ENCODE results near the gene TDRKH. TPM values are rescaled to one million over a fixed set of nuclear protein-coding genes. Genes with fewer than 3 reads are reported as not detected.

Gene TDRKH
- total and polyA plus RNA-seq, 4 donors = 1.5 to 6.7 (median 3.8) TPM

DNA sequence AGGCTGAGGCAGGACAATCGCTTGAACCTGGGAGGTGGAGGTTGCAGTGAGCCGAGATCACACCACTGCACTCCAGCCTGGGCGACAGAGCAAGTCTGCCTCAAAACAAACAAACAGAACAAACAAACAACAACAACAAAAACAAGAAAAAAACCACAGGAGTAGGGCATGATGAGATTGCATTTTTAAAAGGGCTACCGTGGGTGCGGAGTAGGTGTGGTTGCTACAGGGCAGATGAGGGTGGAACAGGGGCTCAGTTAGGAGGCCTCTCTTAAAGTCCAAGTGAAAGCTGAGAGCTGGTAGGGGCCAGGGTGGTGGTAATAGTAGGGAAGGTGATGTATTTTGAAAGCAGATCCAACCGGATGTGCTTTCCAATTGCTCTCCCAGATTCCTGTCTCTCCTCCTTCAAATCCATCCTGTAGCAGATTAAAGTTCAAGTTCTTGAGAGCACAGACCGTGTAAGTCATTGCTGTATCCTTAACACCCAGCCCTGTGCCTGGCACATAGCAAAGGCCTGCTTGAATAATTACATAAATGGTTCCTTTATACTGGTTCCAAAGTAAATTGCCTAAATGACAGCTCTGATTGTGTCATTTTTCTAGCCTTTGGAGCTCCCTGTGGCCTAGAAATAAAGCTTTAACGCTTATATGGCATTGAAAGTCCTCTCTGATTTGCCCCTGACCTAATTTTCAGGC, 19.1 kb upstream of the TDRKH start:
- no peaks in the 10 kb centered on the region for H3K27me3 ChIP-seq (ENCODE audit: control insufficient read depth in 4 of 4, insufficient read depth in 4 of 4, low read length in 3 of 4)
- WGBS = 64% methylated on average over 8 of the region's 8 CpGs
- H3K9me3 ChIP-seq (ENCODE audit: control insufficient read depth in 4 of 4, low read length in 3 of 4) = no peaks in the 10 kb centered on the region
- peaks cover 0 to 7% (median 2%) of the 10 kb centered on the region in 4 donors for H3K4me1 ChIP-seq (ENCODE audit: control insufficient read depth in 4 of 4, insufficient read depth in 4 of 4, low read length in 3 of 4)
- no peak overlapping the region for H3K4me3 ChIP-seq (ENCODE audit: low read depth in 1 of 3, low read length in 3 of 3)
- DNase-seq (ENCODE audit: low spot score) = no peak
- no peak overlapping the region for H3K9ac ChIP-seq (ENCODE audit: low read depth in 1 of 2, low read length in 2 of 2)
- TF ChIP-seq HNF4G (IDR thresholded peaks at IDR 0.05) (no peak), FOXA2 (IDR thresholded peaks at IDR 0.05) (no peak), RXRA (IDR thresholded peaks at IDR 0.05) (no peak), JUND (IDR thresholded peaks at IDR 0.05) (no peak), HNF4A (conservative IDR thresholded peaks at IDR 0.05) (no peak), NR2F2 (IDR thresholded peaks at IDR 0.05) (no peak), SP1 (IDR thresholded peaks at IDR 0.05) (no peak), YY1 (IDR thresholded peaks at IDR 0.05) (no peak), FOXA1 (IDR thresholded peaks at IDR 0.05) (no peak), TAF1 (conservative IDR thresholded peaks at IDR 0.05) (no peak)
- TF ChIP-seq, protein P1, sequence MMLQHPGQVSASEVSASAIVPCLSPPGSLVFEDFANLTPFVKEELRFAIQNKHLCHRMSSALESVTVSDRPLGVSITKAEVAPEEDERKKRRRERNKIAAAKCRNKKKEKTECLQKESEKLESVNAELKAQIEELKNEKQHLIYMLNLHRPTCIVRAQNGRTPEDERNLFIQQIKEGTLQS (IDR thresholded peaks at IDR 0.05) = no peak
- TF ChIP-seq, protein P2, sequence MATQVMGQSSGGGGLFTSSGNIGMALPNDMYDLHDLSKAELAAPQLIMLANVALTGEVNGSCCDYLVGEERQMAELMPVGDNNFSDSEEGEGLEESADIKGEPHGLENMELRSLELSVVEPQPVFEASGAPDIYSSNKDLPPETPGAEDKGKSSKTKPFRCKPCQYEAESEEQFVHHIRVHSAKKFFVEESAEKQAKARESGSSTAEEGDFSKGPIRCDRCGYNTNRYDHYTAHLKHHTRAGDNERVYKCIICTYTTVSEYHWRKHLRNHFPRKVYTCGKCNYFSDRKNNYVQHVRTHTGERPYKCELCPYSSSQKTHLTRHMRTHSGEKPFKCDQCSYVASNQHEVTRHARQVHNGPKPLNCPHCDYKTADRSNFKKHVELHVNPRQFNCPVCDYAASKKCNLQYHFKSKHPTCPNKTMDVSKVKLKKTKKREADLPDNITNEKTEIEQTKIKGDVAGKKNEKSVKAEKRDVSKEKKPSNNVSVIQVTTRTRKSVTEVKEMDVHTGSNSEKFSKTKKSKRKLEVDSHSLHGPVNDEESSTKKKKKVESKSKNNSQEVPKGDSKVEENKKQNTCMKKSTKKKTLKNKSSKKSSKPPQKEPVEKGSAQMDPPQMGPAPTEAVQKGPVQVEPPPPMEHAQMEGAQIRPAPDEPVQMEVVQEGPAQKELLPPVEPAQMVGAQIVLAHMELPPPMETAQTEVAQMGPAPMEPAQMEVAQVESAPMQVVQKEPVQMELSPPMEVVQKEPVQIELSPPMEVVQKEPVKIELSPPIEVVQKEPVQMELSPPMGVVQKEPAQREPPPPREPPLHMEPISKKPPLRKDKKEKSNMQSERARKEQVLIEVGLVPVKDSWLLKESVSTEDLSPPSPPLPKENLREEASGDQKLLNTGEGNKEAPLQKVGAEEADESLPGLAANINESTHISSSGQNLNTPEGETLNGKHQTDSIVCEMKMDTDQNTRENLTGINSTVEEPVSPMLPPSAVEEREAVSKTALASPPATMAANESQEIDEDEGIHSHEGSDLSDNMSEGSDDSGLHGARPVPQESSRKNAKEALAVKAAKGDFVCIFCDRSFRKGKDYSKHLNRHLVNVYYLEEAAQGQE (IDR thresholded peaks at IDR 0.05) = no peak
- no peak overlapping the region for H3K27ac ChIP-seq (ENCODE audit: low read depth in 1 of 2, low read length in 2 of 2)
- H3K36me3 ChIP-seq (ENCODE audit: control insufficient read depth in 4 of 4, insufficient read depth in 3 of 4, low read depth in 1 of 4, low read length in 3 of 4) = peaks cover 1 to 63% (median 47%) of the 10 kb centered on the region in 4 donors

- Histone ChIP-seq H3K9ac (ENCODE audit: low read depth in 1 of 2, low read length in 2 of 2) (no peak overlapping the region), H3K27me3 (ENCODE audit: control insufficient read depth in 4 of 4, insufficient read depth in 4 of 4, low read length in 3 of 4) (no peaks in the 10 kb centered on the region), H3K4me3 (ENCODE audit: low read depth in 1 of 3, low read length in 3 of 3) (no peak overlapping the region), H3K4me1 (ENCODE audit: control insufficient read depth in 4 of 4, insufficient read depth in 4 of 4, low read length in 3 of 4) (peaks cover 0 to 4% (median under 1%) of the 10 kb centered on the region in 4 donors), H3K36me3 (ENCODE audit: control insufficient read depth in 4 of 4, insufficient read depth in 3 of 4, low read depth in 1 of 4, low read length in 3 of 4) (peaks cover 1 to 46% (median 36%) of the 10 kb centered on the region in 4 donors), H3K9me3 (ENCODE audit: control insufficient read depth in 4 of 4, low read length in 3 of 4) (no peaks in the 10 kb centered on the region), H3K27ac (ENCODE audit: low read depth in 1 of 2, low read length in 2 of 2) (no peak overlapping the region)
- TF ChIP-seq, protein P2 (IDR thresholded peaks at IDR 0.05) = no peak
- no peak for TF ChIP-seq FOXA1 (IDR thresholded peaks at IDR 0.05)
- no peak for TF ChIP-seq HNF4G (IDR thresholded peaks at IDR 0.05)
- TF ChIP-seq SP1 (IDR thresholded peaks at IDR 0.05) = no peak
- no peak for TF ChIP-seq YY1 (IDR thresholded peaks at IDR 0.05)
- TF ChIP-seq NR2F2 (IDR thresholded peaks at IDR 0.05) = no peak
- TF ChIP-seq, protein P1 (IDR thresholded peaks at IDR 0.05) = no peak
- no peak for TF ChIP-seq RXRA (IDR thresholded peaks at IDR 0.05)
- no peak for TF ChIP-seq GABPA (IDR thresholded peaks at IDR 0.05 in 1 of 2, conservative IDR thresholded peaks at IDR 0.05 in 1 of 2)
- no peak for DNase-seq (ENCODE audit: low spot score)
- WGBS = 68% methylated on average over 1 of the region's 1 CpG
Observed at GRCh38 chr1:151807766-151808165, 17.5 kb upstream of the TDRKH start.
